Glutamatergic neuron (in vitro differentiated cells): ENCODE measurements around the gene TMEM252. TPM values are rescaled to one million over a fixed set of nuclear protein-coding genes. Genes with fewer than 3 reads are reported as not detected.

Experiments
- DNase-seq: peaks from one replicate; pipeline ENCODE4 v3.0.0; 2022
- H3K27ac Mint-ChIP-seq: one replicate; pipeline ENCODE4 v1.8.0; 2020; ENCODE audit warnings: mild to moderate bottlenecking, mixed read lengths, inconsistent platforms; ENCODE audit not compliant: unreplicated experiment
- H3K27me3 Mint-ChIP-seq: one replicate; pipeline ENCODE4 v1.8.0; 2020; ENCODE audit warnings: mild to moderate bottlenecking, moderate library complexity, mixed read lengths, inconsistent platforms; ENCODE audit not compliant: unreplicated experiment
- H3K36me3 Mint-ChIP-seq: one replicate; pipeline ENCODE4 v1.8.0; 2020; ENCODE audit warnings: mild to moderate bottlenecking, mixed read lengths, inconsistent platforms; ENCODE audit not compliant: unreplicated experiment
- H3K4me1 Mint-ChIP-seq: one replicate; pipeline ENCODE4 v1.8.0; 2020; ENCODE audit warnings: mild to moderate bottlenecking, low read depth, mixed read lengths, inconsistent platforms; ENCODE audit not compliant: unreplicated experiment
- H3K4me3 Mint-ChIP-seq: one replicate; pipeline ENCODE4 v1.8.0; 2020; ENCODE audit warnings: mild to moderate bottlenecking, mixed read lengths, inconsistent platforms; ENCODE audit not compliant: unreplicated experiment
- H3K9me3 Mint-ChIP-seq: one replicate; pipeline ENCODE4 v1.8.0; 2020; ENCODE audit warnings: mild to moderate bottlenecking, moderate library complexity, mixed read lengths, inconsistent platforms; ENCODE audit not compliant: unreplicated experiment
- CTCF ChIP-seq: fragments of 200-600 bp; sonication (generic); IDR thresholded peaks from one replicate; pipeline ENCODE4 v1.5.0; 2021; ENCODE audit not compliant: partially characterized antibody, unreplicated experiment
- total RNA-seq: library from RNA; stranded (reverse); fragmentation: NEBNext Ultra II Directional; extraction: Animal tissue kit (Norgen Biotek cat#: 25700); gene quantifications from one replicate; pipeline ENCODE4 v1.2.1, GENCODE V29; 2021; ENCODE audit not compliant: unreplicated experiment

TMEM252 gene
- total RNA-seq, 1 donor from 2014 or later = not detected

GRCh38 chr9:68515326-68516017 is 25.2 kb downstream of the TMEM252 start:
- no peak for DNase-seq
- TF ChIP-seq CTCF = no peak
- Mint-ChIP-seq H3K36me3 (no peaks in the 10 kb centered on the region), H3K4me3 (no peak overlapping the region), H3K9me3 (no peaks in the 10 kb centered on the region), H3K27me3 (peaks cover 2% of the 10 kb centered on the region), H3K4me1 (no peaks in the 10 kb centered on the region), H3K27ac (no peak overlapping the region)

- H3K27ac Mint-ChIP-seq = no peak overlapping the region
- H3K36me3 Mint-ChIP-seq = no peaks in the 10 kb centered on the region
- H3K4me1 Mint-ChIP-seq = no peaks in the 10 kb centered on the region
- no peak for DNase-seq
- no peaks in the 10 kb centered on the region for H3K9me3 Mint-ChIP-seq
- TF ChIP-seq CTCF = no peak
- H3K4me3 Mint-ChIP-seq = no peak overlapping the region
- H3K27me3 Mint-ChIP-seq = peaks cover 2% of the 10 kb centered on the region
Observed at GRCh38 chr9:68513981-68514380, 26.7 kb downstream of the TMEM252 start.

GRCh38 chr9:68513385-68513784 is 27.3 kb downstream of the TMEM252 start:
- no peaks in the 10 kb centered on the region for H3K36me3 Mint-ChIP-seq
- H3K27me3 Mint-ChIP-seq = peaks cover 2% of the 10 kb centered on the region
- no peaks in the 10 kb centered on the region for H3K4me1 Mint-ChIP-seq
- DNase-seq = no peak
- H3K9me3 Mint-ChIP-seq = no peaks in the 10 kb centered on the region
- no peak overlapping the region for H3K27ac Mint-ChIP-seq
- H3K4me3 Mint-ChIP-seq = no peak overlapping the region
- no peak for TF ChIP-seq CTCF

- Mint-ChIP-seq H3K36me3 (no peaks in the 10 kb centered on the region), H3K9me3 (no peaks in the 10 kb centered on the region), H3K27ac (no peak overlapping the region), H3K4me1 (no peaks in the 10 kb centered on the region), H3K27me3 (peaks cover 2% of the 10 kb centered on the region), H3K4me3 (no peak overlapping the region)
- no peak for TF ChIP-seq CTCF
- no peak for DNase-seq
Observed at GRCh38 chr9:68509689-68510088, 31.0 kb downstream of the TMEM252 start.

GRCh38 chr9:68508547-68508946 is 32.1 kb downstream of the TMEM252 start:
- Mint-ChIP-seq H3K4me1 (no peaks in the 10 kb centered on the region), H3K36me3 (no peaks in the 10 kb centered on the region), H3K9me3 (peaks cover 2% of the 10 kb centered on the region), H3K27ac (no peak overlapping the region), H3K27me3 (peaks cover 8% of the 10 kb centered on the region), H3K4me3 (no peak overlapping the region)
- TF ChIP-seq CTCF = no peak
- DNase-seq = no peak
